ENCODE data around the gene C19orf73. TPM values are rescaled to one million over a fixed set of nuclear protein-coding genes. Genes with fewer than 3 reads are reported as not detected.

Gene C19orf73
- total and polyA plus RNA-seq, 9 of the 15 experiments (the other 6 are each of a cell fraction or from before 2014, with no cell fraction given): 0.08 to 7.4 (median 1.4) TPM

DNA sequence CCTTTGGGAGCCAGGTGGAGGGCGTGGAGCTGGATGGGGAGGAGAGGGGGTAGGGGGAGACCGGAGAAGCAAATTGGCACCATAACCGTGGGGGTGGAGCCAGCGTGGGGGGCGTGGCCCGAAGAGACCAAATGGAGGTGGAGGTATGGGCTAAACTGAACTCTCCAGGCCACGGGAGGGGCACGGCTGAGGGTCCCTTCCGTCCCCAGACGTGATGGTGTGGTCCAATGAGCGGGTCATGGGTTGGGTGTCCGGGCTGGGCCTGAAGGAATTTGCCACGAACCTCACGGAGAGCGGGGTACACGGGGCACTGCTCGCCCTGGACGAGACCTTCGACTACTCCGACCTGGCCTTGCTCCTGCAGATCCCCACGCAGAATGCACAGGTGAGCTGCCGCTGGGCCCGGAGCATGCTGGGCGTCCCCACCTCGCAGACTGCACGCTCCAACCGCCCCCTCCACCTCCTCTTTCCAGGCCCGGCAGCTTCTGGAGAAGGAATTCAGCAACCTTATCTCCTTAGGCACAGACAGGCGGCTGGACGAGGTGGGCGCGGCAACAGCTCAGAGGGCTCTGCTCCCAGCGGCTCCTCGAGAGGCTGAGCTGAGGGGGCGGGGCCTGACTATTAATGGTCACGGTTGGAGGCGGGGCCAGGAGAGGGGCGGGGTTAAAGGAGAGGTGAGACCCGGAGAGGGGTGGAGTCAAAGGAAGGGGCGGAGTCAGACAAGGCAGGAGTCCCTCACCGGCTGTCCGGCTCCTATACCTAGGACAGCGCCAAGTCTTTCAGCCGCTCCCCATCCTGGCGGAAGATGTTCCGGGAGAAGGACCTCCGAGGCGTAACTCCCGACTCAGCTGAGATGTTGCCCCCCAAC lies 30.1 kb upstream of the C19orf73 start (continued):
- TF ChIP-seq, protein P1, sequence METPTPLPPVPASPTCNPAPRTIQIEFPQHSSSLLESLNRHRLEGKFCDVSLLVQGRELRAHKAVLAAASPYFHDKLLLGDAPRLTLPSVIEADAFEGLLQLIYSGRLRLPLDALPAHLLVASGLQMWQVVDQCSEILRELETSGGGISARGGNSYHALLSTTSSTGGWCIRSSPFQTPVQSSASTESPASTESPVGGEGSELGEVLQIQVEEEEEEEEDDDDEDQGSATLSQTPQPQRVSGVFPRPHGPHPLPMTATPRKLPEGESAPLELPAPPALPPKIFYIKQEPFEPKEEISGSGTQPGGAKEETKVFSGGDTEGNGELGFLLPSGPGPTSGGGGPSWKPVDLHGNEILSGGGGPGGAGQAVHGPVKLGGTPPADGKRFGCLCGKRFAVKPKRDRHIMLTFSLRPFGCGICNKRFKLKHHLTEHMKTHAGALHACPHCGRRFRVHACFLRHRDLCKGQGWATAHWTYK (CRISPR knock-in tag; IDR thresholded peaks at IDR 0.05): peak; percentile 62
- TF ChIP-seq HDAC6 (IDR thresholded peaks at IDR 0.05; ENCODE audit: low read depth, low read length): no peak
- TF ChIP-seq, protein P2, sequence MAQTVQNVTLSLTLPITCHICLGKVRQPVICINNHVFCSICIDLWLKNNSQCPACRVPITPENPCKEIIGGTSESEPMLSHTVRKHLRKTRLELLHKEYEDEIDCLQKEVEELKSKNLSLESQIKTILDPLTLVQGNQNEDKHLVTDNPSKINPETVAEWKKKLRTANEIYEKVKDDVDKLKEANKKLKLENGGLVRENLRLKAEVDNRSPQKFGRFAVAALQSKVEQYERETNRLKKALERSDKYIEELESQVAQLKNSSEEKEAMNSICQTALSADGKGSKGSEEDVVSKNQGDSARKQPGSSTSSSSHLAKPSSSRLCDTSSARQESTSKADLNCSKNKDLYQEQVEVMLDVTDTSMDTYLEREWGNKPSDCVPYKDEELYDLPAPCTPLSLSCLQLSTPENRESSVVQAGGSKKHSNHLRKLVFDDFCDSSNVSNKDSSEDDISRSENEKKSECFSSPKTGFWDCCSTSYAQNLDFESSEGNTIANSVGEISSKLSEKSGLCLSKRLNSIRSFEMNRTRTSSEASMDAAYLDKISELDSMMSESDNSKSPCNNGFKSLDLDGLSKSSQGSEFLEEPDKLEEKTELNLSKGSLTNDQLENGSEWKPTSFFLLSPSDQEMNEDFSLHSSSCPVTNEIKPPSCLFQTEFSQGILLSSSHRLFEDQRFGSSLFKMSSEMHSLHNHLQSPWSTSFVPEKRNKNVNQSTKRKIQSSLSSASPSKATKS (CRISPR knock-in tag; IDR thresholded peaks at IDR 0.05): no peak
- TF ChIP-seq FOS (IDR thresholded peaks at IDR 0.05; ENCODE audit: extremely low read depth, insufficient read length): no peak
- TF ChIP-seq GABPB1 (CRISPR knock-in tag; IDR thresholded peaks at IDR 0.05): peak; percentile 72
- TF ChIP-seq, protein P3, sequence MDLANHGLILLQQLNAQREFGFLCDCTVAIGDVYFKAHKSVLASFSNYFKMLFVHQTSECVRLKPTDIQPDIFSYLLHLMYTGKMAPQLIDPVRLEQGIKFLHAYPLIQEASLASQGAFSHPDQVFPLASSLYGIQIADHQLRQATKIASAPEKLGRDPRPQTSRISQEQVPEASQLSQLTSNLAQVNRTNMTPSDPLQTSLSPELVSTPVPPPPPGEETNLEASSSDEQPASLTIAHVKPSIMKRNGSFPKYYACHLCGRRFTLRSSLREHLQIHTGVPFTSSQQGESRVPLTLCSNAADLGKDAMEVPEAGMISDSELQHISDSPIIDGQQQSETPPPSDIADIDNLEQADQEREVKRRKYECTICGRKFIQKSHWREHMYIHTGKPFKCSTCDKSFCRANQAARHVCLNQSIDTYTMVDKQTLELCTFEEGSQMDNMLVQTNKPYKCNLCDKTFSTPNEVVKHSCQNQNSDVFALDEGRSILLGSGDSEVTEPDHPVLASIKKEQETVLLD (IDR thresholded peaks at IDR 0.05): 0 out of 2 replicates have a peak, but pooled peaks have one; percentile 12
- no peak for TF ChIP-seq FUS (optimal IDR thresholded peaks at IDR 0.05; ENCODE audit: low read depth, low read length)
- TF ChIP-seq, protein P4, sequence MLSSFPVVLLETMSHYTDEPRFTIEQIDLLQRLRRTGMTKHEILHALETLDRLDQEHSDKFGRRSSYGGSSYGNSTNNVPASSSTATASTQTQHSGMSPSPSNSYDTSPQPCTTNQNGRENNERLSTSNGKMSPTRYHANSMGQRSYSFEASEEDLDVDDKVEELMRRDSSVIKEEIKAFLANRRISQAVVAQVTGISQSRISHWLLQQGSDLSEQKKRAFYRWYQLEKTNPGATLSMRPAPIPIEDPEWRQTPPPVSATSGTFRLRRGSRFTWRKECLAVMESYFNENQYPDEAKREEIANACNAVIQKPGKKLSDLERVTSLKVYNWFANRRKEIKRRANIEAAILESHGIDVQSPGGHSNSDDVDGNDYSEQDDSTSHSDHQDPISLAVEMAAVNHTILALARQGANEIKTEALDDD (IDR thresholded peaks at IDR 0.05): no peak
- no peak for TF ChIP-seq ATF1 (CRISPR knock-in tag; IDR thresholded peaks at IDR 0.05)
- 0 out of 2 replicates have a peak, but pooled peaks have one; percentile 27 for TF ChIP-seq ATF1 (tag; IDR thresholded peaks at IDR 0.05)
- no peak for TF ChIP-seq ZNF830 (CRISPR knock-in tag; IDR thresholded peaks at IDR 0.05)
- TF ChIP-seq, protein P5, sequence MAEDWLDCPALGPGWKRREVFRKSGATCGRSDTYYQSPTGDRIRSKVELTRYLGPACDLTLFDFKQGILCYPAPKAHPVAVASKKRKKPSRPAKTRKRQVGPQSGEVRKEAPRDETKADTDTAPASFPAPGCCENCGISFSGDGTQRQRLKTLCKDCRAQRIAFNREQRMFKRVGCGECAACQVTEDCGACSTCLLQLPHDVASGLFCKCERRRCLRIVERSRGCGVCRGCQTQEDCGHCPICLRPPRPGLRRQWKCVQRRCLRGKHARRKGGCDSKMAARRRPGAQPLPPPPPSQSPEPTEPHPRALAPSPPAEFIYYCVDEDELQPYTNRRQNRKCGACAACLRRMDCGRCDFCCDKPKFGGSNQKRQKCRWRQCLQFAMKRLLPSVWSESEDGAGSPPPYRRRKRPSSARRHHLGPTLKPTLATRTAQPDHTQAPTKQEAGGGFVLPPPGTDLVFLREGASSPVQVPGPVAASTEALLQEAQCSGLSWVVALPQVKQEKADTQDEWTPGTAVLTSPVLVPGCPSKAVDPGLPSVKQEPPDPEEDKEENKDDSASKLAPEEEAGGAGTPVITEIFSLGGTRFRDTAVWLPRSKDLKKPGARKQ (CRISPR knock-in tag; IDR thresholded peaks at IDR 0.05): no peak
- TF ChIP-seq FOXK1 (CRISPR knock-in tag; IDR thresholded peaks at IDR 0.05; ENCODE audit: borderline replicate concordance): no peak
- no peak; the same call in 1 of the 2 replicates for TF ChIP-seq RNF2 (IDR thresholded peaks at IDR 0.05)
- TF ChIP-seq ZNF696 (CRISPR knock-in tag; conservative IDR thresholded peaks at IDR 0.05): no peak
- TF ChIP-seq, protein P6, sequence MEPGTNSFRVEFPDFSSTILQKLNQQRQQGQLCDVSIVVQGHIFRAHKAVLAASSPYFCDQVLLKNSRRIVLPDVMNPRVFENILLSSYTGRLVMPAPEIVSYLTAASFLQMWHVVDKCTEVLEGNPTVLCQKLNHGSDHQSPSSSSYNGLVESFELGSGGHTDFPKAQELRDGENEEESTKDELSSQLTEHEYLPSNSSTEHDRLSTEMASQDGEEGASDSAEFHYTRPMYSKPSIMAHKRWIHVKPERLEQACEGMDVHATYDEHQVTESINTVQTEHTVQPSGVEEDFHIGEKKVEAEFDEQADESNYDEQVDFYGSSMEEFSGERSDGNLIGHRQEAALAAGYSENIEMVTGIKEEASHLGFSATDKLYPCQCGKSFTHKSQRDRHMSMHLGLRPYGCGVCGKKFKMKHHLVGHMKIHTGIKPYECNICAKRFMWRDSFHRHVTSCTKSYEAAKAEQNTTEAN (CRISPR knock-in tag; IDR thresholded peaks at IDR 0.05): no peak

Data from K562 (cell line).